HepG2 (cell line): ENCODE results near the gene PDPK1. TPM values are rescaled to one million over a fixed set of nuclear protein-coding genes. Genes with fewer than 3 reads are reported as not detected.

Source experiments
- GTF2F1 ChIP-seq: fragments of 150-350 bp; IDR thresholded peaks from 2 replicates; pipeline ENCODE4 v1.6.1; 2014; ENCODE audit warnings: low read length
- MATR3 ChIP-seq: sonication (generic); formaldehyde crosslinking; IDR thresholded peaks from 2 replicates; pipeline ENCODE4 v1.4.0; 2020; ENCODE audit warnings: missing genetic modification reagents
- NFAT5 ChIP-seq: sonication (generic); formaldehyde crosslinking; IDR thresholded peaks from 2 replicates; pipeline ENCODE4 v1.4.0; 2020; ENCODE audit warnings: missing genetic modification reagents
- PTBP1 ChIP-seq: fragments of 200-400 bp; formaldehyde crosslinking; IDR thresholded peaks from 2 replicates; pipeline ENCODE4 v1.6.1; 2018; ENCODE audit warnings: low read length, low read depth; ENCODE audit not compliant: poor library complexity, severe bottlenecking
- RNF219 ChIP-seq: sonication (generic); formaldehyde crosslinking; IDR thresholded peaks from 2 replicates; pipeline ENCODE4 v1.5.0; 2020; ENCODE audit warnings: mild to moderate bottlenecking, missing genetic modification reagents
- SUZ12 ChIP-seq: fragments of 150-350 bp; IDR thresholded peaks from 2 replicates; pipeline ENCODE4 v1.6.1; 2014; ENCODE audit warnings: low read depth, low read length
- ZBTB37 ChIP-seq: sonication (generic); formaldehyde crosslinking; IDR thresholded peaks from 2 replicates; pipeline ENCODE4 v1.4.0; 2020; ENCODE audit warnings: mild to moderate bottlenecking, missing genetic modification reagents
- ZGPAT ChIP-seq: IDR thresholded peaks from 2 replicates; pipeline ENCODE4 v1.6.1; 2016; ENCODE audit warnings: mild to moderate bottlenecking
- ZNF224 ChIP-seq: sonication (generic); formaldehyde crosslinking; IDR thresholded peaks from 2 replicates; pipeline ENCODE4 v1.5.0; 2020; ENCODE audit warnings: mild to moderate bottlenecking, missing genetic modification reagents
- ZNF335 ChIP-seq: sonication (generic); formaldehyde crosslinking; IDR thresholded peaks from 2 replicates; pipeline ENCODE4 v1.4.0; 2020; ENCODE audit warnings: missing genetic modification reagents
- ZNF543 ChIP-seq: sonication (generic); formaldehyde crosslinking; IDR thresholded peaks from 2 replicates; pipeline ENCODE4 v1.4.0; 2020; ENCODE audit warnings: mild to moderate bottlenecking, missing genetic modification reagents
- ZNF773 ChIP-seq: sonication (generic); formaldehyde crosslinking; IDR thresholded peaks from 2 replicates; pipeline ENCODE4 v1.4.0; 2020; ENCODE audit warnings: missing genetic modification reagents, borderline replicate concordance
- ZNF850 ChIP-seq: sonication (generic); formaldehyde crosslinking; conservative IDR thresholded peaks from 2 replicates; pipeline ENCODE4 v1.9.0; 2021; ENCODE audit warnings: mild to moderate bottlenecking, missing genetic modification reagents
- polyA plus RNA-seq, 8 experiments: library from polyadenylated mRNA; depleted of rRNA in 3 of 8; stranded (reverse) in 7 of 8; unstranded in 1 of 8; fragments of >200 nt; fragmentation: Illumina TruSeq in 4 of 8; extraction: Trizol in 4 of 8; gene quantifications; 2 replicates each; pipeline versions ENCODE4 v1.2.1 to v1.2.3, GENCODE V29; 2011 to 2016; ENCODE audit warnings: low read depth in 4 of 8, missing spikeins in 1 of 8, mixed read lengths in 1 of 8; ENCODE audit not compliant: insufficient read depth in 1 of 8
- total RNA-seq, 5 experiments: library from RNA; depleted of rRNA; stranded (reverse); fragments of >200 nt; fragmentation: Illumina TruSeq; extraction: Trizol; gene quantifications; 2 replicates each; pipeline ENCODE4 v1.2.3, GENCODE V29; 2016; ENCODE audit warnings: low read depth in 1 of 5

The PDPK1 gene
- total and polyA plus RNA-seq, 2 of the 13 experiments (the other 11 are each of a cell fraction or from before 2014, with no cell fraction given), result 59.6 to 129 TPM

GRCh38 chr16:2513405-2514332 lies 24.2 kb upstream of the PDPK1 start, which contains the start of gene ATP6V0C (continued):
- TF ChIP-seq RNF219 (CRISPR knock-in tag) (no peak), NFAT5 (no peak), ZBTB37 (no peak), ZNF773 (CRISPR knock-in tag) (0 out of 2 replicates have a peak, but pooled peaks have one; percentile 64), ZNF850 (CRISPR knock-in tag) (no peak), ZNF543 (CRISPR knock-in tag) (no peak; the same call in 1 of the 2 replicates), ZNF224 (no peak), ZGPAT (peak; percentile 42; the same call in 1 of the 2 replicates), ZNF335 (CRISPR knock-in tag) (no peak), GTF2F1 (0 out of 2 replicates have a peak, but pooled peaks have one; percentile 34), MATR3 (no peak), PTBP1 (no peak), SUZ12 (no peak)
